ENCODE results near the gene GCDH. TPM values are rescaled to one million over a fixed set of nuclear protein-coding genes. Genes with fewer than 3 reads are reported as not detected.
A peak's percentile ranks its signal among the peaks of the same experiment; 100 is the strongest.

Gene GCDH
- total RNA-seq, 1 experiment from 2014 or later, result 15.6 TPM

GRCh38 chr19:12936582-12936981 lies 45.6 kb downstream of the GCDH start:
- no peak overlapping the region; the same call in 1 of the 2 replicates for H3K27ac ChIP-seq (ENCODE audit: low read length)
- intact Hi-C loops (cut with micrococcal nuclease; ENCODE audit: unreplicated experiment), result no loop called here
- no TSS peak for BruUV-seq (replicated peaks)

GRCh38 chr19:12937093-12937926 lies 46.4 kb downstream of the GCDH start:
- ATAC-seq (no peak), DNase-seq (ENCODE audit: low read depth, low spot score) (no peak)
- no TSS peak for BruUV-seq (replicated peaks)
- Histone ChIP-seq H3K36me3 (ENCODE audit: control insufficient read depth, insufficient read depth, low read length) (peaks cover 25% of the 10 kb centered on the region), H3K4me1 (ENCODE audit: control insufficient read depth, insufficient read depth, low read length) (peaks cover 21% of the 10 kb centered on the region), H3K27ac (ENCODE audit: low read length) (peak overlapping the region; percentile 93), H3K9me3 (ENCODE audit: control insufficient read depth, insufficient read depth, low read depth, low read length) (no peaks in the 10 kb centered on the region), H3K4me3 (ENCODE audit: low read depth in 2 of 2, low read length in 2 of 2) (peak overlapping the region; percentile 62 to 97), H3K27me3 (ENCODE audit: control insufficient read depth, insufficient read depth, low read length) (no peaks in the 10 kb centered on the region)
- CTCF ChIA-PET, result interaction anchor here (0.5 to 0.6 kb wide), 2 partner anchors 17 to 138 kb away, joined by 3 read pairs; no protein-coding TSS in a partner anchor
- intact Hi-C loops (cut with micrococcal nuclease; ENCODE audit: unreplicated experiment) (no loop called here), in situ Hi-C loops (cut with HindIII; ENCODE audit: low pct_unique_long_range_greater_than_20kb, low sequenced_read_pairs) (no loop called here)
- TF ChIP-seq POLR2AphosphoS5 (IDR thresholded peaks at IDR 0.05; ENCODE audit: low read depth, low read length) (no peak), TCF7L2 (IDR thresholded peaks at IDR 0.05; ENCODE audit: low read depth, low read length) (no peak), SIN3A (IDR thresholded peaks at IDR 0.05; ENCODE audit: borderline replicate concordance, insufficient read depth, low read depth, low read length) (no peak)
- TF ChIP-seq, protein P1, sequence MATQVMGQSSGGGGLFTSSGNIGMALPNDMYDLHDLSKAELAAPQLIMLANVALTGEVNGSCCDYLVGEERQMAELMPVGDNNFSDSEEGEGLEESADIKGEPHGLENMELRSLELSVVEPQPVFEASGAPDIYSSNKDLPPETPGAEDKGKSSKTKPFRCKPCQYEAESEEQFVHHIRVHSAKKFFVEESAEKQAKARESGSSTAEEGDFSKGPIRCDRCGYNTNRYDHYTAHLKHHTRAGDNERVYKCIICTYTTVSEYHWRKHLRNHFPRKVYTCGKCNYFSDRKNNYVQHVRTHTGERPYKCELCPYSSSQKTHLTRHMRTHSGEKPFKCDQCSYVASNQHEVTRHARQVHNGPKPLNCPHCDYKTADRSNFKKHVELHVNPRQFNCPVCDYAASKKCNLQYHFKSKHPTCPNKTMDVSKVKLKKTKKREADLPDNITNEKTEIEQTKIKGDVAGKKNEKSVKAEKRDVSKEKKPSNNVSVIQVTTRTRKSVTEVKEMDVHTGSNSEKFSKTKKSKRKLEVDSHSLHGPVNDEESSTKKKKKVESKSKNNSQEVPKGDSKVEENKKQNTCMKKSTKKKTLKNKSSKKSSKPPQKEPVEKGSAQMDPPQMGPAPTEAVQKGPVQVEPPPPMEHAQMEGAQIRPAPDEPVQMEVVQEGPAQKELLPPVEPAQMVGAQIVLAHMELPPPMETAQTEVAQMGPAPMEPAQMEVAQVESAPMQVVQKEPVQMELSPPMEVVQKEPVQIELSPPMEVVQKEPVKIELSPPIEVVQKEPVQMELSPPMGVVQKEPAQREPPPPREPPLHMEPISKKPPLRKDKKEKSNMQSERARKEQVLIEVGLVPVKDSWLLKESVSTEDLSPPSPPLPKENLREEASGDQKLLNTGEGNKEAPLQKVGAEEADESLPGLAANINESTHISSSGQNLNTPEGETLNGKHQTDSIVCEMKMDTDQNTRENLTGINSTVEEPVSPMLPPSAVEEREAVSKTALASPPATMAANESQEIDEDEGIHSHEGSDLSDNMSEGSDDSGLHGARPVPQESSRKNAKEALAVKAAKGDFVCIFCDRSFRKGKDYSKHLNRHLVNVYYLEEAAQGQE (IDR thresholded peaks at IDR 0.05; ENCODE audit: insufficient read depth in 1 of 2, low read depth in 2 of 2, low read length in 1 of 2), result no peak
- TF ChIP-seq, protein P2, sequence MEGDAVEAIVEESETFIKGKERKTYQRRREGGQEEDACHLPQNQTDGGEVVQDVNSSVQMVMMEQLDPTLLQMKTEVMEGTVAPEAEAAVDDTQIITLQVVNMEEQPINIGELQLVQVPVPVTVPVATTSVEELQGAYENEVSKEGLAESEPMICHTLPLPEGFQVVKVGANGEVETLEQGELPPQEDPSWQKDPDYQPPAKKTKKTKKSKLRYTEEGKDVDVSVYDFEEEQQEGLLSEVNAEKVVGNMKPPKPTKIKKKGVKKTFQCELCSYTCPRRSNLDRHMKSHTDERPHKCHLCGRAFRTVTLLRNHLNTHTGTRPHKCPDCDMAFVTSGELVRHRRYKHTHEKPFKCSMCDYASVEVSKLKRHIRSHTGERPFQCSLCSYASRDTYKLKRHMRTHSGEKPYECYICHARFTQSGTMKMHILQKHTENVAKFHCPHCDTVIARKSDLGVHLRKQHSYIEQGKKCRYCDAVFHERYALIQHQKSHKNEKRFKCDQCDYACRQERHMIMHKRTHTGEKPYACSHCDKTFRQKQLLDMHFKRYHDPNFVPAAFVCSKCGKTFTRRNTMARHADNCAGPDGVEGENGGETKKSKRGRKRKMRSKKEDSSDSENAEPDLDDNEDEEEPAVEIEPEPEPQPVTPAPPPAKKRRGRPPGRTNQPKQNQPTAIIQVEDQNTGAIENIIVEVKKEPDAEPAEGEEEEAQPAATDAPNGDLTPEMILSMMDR (IDR thresholded peaks at IDR 0.05), result no peak
- POLR2A ChIA-PET, result no interaction called here

More at GRCh38 chr19:12936582-12936981, 45.6 kb downstream of the GCDH start:
- CTCF ChIA-PET, result no interaction called here
- in situ Hi-C loops (cut with HindIII; ENCODE audit: low pct_unique_long_range_greater_than_20kb, low sequenced_read_pairs), result no loop called here
- ATAC-seq, result no peak
- H3K4me1 ChIP-seq (ENCODE audit: control insufficient read depth, insufficient read depth, low read length), result peaks cover 23% of the 10 kb centered on the region
- TF ChIP-seq SIN3A (IDR thresholded peaks at IDR 0.05; ENCODE audit: borderline replicate concordance, insufficient read depth, low read depth, low read length) (no peak), POLR2AphosphoS5 (IDR thresholded peaks at IDR 0.05; ENCODE audit: low read depth, low read length) (no peak), TCF7L2 (IDR thresholded peaks at IDR 0.05; ENCODE audit: low read depth, low read length) (no peak)
- TF ChIP-seq, protein P2 (IDR thresholded peaks at IDR 0.05), result no peak
- TF ChIP-seq, protein P1 (IDR thresholded peaks at IDR 0.05; ENCODE audit: insufficient read depth in 1 of 2, low read depth in 2 of 2, low read length in 1 of 2), result no peak
- H3K9me3 ChIP-seq (ENCODE audit: control insufficient read depth, insufficient read depth, low read depth, low read length), result no peaks in the 10 kb centered on the region
- H3K4me3 ChIP-seq (ENCODE audit: low read depth in 2 of 2, low read length in 2 of 2), result no peak overlapping the region
- POLR2A ChIA-PET, result no interaction called here
- peaks cover 25% of the 10 kb centered on the region for H3K36me3 ChIP-seq (ENCODE audit: control insufficient read depth, insufficient read depth, low read length)
- H3K27me3 ChIP-seq (ENCODE audit: control insufficient read depth, insufficient read depth, low read length), result no peaks in the 10 kb centered on the region
- no peak for DNase-seq (ENCODE audit: low read depth, low spot score)

Measured in Panc1 (cell line).